ENCODE data around the gene NDUFB2.
"Not testable (repeated sequence)": the region's sequence is repeated elsewhere in the genome, so short reads cannot be mapped to it uniquely, and the experiment has no call there.

Gene NDUFB2

GRCh38 chr7:140694592-140694991 is 1.9 kb upstream of the NDUFB2 start:
- FAIRE-seq = no peak

GRCh38 chr7:140695381-140695780 is 1.1 kb upstream of the NDUFB2 start:
- FAIRE-seq = no peak

GRCh38 chr7:140696024-140696679 is 356 bp upstream of the NDUFB2 start:
- FAIRE-seq = no peak

DNA sequence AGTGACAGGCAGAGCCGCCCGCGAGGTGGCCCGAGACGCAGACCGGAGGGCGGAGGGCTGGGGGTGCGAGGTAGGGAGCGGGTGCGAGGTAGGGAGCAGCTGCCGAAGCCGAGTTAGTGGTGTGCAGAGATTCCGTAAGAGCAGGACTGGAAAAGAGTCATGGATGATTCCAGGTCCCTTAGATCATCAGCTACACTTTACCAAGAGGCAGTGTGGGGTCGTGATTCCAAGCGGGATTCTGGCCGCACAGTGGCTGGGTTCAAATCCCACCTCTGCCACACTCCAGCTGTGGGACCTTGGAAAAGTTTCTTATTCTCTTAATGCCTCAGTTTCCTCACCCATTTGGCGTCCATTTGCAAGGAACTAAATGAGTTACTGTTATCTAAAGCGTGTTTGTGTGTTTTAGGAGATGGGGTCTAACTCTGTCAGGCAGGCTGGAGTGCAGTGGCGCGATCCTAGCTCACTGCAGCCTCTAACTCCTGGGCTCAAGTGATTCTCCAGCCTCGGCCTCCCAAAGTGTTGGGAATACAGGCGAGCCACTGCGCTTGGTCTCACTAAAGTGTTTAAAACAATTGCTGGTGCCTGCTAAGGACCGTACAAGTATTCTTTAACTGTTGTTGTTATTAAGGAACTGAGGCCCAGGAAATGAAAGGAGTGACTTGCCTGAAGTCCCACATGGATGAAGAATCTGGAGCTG is 1.1 kb downstream of the NDUFB2 start:
- FAIRE-seq = no peak

DNA sequence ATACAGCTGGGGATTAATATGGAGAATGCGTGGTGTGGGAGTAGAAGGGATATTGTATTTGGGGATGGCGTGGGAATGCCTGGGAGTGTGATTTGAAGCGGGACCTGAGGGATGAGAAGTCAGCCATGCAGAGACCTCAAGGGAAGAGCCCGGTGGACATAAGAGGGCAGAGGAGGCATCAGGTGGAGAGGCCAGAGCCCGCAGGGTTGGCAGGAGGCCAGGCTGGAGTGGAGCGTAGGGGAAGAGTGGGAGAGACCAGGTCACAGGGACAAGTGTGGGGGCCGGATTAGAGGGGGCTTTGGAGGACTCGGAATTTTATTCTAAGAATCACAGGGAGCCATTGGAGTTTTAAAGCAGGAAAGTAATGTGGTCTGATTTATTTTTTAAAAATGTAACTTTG is 2.0 kb downstream of the NDUFB2 start:
- FAIRE-seq = no peak

DNA sequence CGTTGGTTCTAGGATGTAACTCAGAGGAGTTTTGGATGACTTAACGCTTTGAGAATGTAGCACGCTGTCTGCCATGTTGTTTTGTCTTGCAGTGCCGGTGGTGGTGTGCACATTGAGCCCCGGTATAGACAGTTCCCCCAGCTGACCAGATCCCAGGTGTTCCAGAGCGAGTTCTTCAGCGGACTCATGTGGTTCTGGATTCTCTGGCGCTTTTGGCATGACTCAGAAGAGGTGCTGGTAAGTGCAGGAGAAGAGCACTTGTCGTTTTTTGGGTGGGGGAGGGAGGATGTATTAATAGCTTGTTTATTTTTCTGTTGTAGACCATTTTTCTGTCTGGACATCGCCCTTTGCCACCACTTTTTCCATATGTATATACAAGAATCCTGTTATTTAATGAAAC is 6.3 kb downstream of the NDUFB2 start:
- no peak for FAIRE-seq

- FAIRE-seq = no peak
Measured at GRCh38 chr7:140704205-140704604, 7.7 kb downstream of the NDUFB2 start.

GRCh38 chr7:140707132-140707531 is 10.6 kb downstream of the NDUFB2 start:
- FAIRE-seq = no peak

DNA sequence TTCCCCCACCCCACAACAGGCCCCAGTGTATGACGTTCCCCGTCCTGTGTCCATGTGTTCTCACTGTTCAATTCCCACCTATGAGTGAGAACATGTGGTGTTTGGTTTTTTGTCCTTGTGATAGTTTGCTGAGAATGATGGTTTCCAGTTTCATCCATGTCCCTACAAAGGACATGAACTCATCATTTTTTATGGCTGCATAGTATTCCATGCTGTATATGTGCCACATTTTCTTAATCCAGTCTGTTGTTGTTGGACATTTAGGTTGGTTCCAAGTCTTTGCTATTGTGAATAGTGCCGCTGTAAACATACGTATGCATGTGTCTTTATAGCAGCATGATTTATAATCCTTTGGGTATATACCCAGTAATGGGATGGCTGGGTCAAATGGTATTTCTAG is 12.3 kb downstream of the NDUFB2 start:
- FAIRE-seq = not testable (repeated sequence)

DNA sequence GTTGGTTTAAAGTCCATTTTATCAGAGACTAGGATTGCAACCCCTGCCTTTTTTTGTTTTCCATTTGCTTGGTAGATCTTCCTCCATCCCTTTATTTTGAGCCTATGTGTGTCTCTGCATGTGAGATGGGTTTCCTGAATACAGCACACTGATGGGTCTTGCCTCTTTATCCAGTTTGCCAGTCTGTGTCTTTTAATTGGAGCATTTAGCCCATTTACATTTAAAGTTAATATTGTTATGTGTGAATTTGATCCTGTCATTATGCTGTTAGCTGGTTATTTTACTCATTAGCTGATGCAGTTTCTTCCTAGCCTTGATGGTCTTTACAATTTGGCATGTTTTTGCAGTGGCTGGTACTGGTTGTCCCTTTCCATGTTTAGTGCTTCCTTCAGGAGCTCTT is 15.9 kb downstream of the NDUFB2 start:
- FAIRE-seq = not testable (repeated sequence)

- no peak for FAIRE-seq
Measured at GRCh38 chr7:140714331-140715040, 18.0 kb downstream of the NDUFB2 start.

DNA sequence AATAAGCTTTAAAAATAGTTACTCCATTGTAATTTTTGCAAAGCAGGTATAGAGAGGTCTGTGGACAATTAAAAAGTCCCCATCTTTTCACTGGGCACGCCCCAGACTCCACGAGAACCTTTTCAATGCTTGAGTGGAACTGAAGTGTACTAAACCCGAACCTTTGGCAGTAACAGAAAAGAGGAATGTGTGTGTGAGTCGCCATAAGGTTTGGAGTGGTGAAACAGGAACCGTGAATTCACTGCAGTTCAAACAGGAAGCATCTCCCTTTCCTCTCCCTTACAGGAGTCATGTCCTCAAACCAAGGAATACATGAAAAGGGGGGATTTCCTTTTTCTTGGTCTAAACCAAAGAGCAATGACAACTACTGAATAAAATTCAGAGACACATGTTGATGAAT is 23.2 kb downstream of the NDUFB2 start:
- FAIRE-seq = no peak

DNA sequence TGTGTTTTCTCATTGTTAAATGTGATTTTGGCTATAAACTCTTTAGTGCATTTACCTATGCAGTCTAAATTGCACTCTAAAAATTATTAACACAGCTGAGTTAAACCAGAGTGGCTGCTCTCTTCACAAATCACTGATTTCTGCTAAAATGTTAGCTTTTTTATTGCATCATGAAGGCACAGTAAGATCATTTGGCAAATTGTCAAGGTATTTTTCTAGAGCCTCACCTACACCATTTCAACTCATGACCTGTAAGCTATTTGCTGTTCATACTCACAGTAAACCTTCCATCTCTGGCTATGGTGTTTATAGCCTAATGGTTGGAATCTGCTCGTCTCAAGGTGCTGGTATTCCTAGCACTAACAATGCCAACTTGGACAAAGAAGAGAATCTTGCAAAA is 25.7 kb downstream of the NDUFB2 start:
- no peak for FAIRE-seq

GRCh38 chr7:140723006-140723405 is 26.5 kb downstream of the NDUFB2 start:
- no peak for FAIRE-seq

GRCh38 chr7:140723574-140723973 is 27.1 kb downstream of the NDUFB2 start:
- FAIRE-seq = no peak

GRCh38 chr7:140724706-140725105 is 28.2 kb downstream of the NDUFB2 start:
- FAIRE-seq = no peak

- FAIRE-seq = no peak
Measured at GRCh38 chr7:140726281-140726680, 29.8 kb downstream of the NDUFB2 start.

DNA sequence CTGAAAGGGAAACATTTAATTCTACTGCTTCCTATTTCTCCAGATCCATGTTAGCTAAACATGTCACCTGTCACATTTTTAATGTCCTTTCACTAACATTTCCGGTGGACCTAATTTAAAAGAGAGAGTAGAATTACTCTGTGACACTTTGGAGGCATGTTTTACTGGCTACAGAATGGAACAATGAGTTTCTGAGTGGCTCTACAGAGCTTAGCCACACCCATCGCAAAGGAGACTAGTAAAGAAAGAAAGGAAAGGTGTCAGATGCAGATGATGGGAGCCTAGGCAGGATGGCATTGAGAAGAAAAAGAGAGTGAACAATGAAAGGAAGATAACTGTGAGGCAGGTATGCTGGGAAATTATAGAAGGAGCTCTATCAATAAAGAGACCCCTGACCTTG is 35.9 kb downstream of the NDUFB2 start:
- no peak for FAIRE-seq

DNA sequence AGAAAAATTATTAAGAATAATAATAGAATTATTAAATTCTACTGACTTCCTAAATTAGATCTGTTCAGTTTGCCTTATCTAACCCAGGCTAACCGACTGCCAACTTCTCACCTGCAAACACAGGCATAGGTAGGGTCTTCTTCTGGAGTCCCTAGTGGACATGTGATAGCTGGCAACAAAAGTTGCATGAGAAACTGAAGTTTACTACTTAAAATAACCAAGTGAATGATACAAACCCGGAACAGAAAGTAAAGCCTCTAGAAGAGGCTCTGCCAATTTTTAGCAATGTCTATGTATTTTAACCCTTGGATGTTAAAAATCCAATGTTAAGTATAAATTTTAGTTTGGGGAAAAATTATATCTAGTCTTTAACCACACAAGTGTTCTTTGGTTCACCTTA is 37.6 kb downstream of the NDUFB2 start:
- FAIRE-seq = no peak

GRCh38 chr7:140734729-140735128 is 38.2 kb downstream of the NDUFB2 start:
- FAIRE-seq = no peak

DNA sequence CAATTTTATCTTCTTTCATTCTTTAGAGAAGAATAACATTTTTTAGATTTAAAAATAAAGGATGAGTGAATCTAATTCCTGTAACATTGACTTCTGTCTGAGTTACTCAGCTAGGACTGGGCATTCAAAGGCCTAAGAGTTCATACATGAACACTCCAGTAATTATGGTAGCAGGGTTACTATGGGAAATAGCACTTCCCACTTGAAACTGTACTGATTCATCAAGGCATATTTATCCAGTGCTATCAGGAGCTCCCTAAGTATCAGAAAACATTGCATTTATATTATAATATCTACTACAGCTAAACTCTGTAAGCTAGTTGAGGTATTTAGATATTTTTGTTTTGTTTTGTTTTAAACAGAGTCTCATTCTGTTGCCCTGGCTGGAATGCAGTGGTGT is 41.8 kb downstream of the NDUFB2 start:
- FAIRE-seq = no peak

DNA sequence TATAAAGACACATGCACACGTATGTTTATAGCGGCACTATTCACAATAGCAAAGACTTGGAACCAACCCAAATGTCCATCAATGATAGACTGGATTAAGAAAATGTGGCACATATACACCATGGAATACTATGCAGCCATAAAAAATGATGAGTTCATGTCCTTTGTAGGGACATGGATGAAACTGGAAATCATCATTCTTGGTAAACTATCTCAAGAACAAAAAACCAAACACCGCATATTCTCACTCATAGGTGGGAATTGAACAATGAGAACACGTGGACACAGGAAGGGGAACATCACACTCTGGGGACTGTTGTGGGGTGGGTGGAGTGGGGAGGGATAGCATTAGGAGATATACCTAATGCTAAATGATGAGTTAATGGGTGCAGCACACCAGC is 46.7 kb downstream of the NDUFB2 start:
- not testable (repeated sequence) for FAIRE-seq

GRCh38 chr7:140744005-140744404 is 47.5 kb downstream of the NDUFB2 start:
- no peak for FAIRE-seq
